Mammary epithelial cell (primary cell): Measurements from ENCODE around the gene CRELD2.

Source experiments
- EZH2 ChIP-seq: IDR thresholded peaks from 2 replicates; pipeline ENCODE4 v1.6.1; 2012; ENCODE audit warnings: low read length, inconsistent platforms, borderline replicate concordance
- TF ChIP-seq, protein P1 (sequence below), 2 donors: IDR thresholded peaks in 1 of 2; conservative IDR thresholded peaks in 1 of 2; 2 replicates each; pipeline ENCODE4 v1.5.1; 2011 to 2012; ENCODE audit warnings: inconsistent platforms in 2 of 2, low read length in 2 of 2, mild to moderate bottlenecking in 2 of 2, control low read depth in 1 of 2, low read depth in 1 of 2; ENCODE audit not compliant: insufficient read depth in 1 of 2; ENCODE audit errors: extremely low read depth in 1 of 2

DNA sequence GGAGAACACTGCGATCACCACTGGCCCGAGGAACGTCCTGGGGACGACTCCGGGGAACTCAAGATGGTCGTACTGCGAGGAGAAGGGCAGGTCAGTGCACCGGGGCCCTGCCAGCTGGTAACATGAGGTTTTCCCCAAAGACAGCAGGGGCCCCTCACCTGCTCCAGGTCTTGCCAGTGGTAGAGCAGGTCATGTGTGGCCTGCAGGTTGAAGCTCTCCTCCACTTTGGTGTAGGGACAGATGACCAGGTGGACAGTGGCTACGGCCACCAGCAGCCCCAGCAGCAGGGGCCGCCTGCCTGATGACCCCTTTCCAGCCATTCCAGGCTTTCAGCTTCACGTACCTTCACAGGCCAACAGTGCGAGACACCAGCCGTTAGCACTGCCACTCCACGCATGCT is 5.0 kb upstream of the CRELD2 start:
- TF ChIP-seq, protein P1, sequence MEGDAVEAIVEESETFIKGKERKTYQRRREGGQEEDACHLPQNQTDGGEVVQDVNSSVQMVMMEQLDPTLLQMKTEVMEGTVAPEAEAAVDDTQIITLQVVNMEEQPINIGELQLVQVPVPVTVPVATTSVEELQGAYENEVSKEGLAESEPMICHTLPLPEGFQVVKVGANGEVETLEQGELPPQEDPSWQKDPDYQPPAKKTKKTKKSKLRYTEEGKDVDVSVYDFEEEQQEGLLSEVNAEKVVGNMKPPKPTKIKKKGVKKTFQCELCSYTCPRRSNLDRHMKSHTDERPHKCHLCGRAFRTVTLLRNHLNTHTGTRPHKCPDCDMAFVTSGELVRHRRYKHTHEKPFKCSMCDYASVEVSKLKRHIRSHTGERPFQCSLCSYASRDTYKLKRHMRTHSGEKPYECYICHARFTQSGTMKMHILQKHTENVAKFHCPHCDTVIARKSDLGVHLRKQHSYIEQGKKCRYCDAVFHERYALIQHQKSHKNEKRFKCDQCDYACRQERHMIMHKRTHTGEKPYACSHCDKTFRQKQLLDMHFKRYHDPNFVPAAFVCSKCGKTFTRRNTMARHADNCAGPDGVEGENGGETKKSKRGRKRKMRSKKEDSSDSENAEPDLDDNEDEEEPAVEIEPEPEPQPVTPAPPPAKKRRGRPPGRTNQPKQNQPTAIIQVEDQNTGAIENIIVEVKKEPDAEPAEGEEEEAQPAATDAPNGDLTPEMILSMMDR (conservative IDR thresholded peaks at IDR 0.05 in 1 of 2, IDR thresholded peaks at IDR 0.05 in 1 of 2; ENCODE audit: extremely low read depth in 1 of 2, insufficient read depth in 1 of 2, low read depth in 1 of 2, low read length in 2 of 2): no peak
- TF ChIP-seq EZH2: no peak
